Measurements from ENCODE around the gene RCAN1.

DNA sequence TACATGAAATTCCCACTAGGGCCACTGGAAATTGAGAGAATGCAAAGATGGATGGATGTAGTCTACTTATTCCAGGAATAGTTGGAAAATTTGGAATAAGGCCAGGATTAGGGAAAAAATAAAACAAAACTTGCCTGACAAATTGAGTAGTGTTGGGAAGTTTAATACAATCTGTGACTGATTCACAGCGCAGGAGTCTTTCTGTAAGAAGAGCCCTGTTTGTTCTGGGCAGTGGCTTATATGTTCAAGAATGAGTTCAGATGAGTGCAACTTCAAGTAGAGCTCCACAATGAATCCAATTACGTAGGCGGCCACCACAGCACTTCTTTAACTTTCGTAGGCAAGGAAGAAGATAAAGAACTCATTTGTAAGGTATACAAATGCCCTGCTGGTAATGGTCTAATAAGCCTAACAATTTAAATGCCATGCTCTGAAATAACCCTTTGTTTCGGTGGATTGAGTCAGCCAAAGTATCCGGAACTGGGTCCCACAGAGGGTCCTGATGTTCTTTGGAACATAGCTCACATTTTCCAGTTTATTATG, 55.8 kb downstream of the RCAN1 start:
- TF ChIP-seq, protein P1, sequence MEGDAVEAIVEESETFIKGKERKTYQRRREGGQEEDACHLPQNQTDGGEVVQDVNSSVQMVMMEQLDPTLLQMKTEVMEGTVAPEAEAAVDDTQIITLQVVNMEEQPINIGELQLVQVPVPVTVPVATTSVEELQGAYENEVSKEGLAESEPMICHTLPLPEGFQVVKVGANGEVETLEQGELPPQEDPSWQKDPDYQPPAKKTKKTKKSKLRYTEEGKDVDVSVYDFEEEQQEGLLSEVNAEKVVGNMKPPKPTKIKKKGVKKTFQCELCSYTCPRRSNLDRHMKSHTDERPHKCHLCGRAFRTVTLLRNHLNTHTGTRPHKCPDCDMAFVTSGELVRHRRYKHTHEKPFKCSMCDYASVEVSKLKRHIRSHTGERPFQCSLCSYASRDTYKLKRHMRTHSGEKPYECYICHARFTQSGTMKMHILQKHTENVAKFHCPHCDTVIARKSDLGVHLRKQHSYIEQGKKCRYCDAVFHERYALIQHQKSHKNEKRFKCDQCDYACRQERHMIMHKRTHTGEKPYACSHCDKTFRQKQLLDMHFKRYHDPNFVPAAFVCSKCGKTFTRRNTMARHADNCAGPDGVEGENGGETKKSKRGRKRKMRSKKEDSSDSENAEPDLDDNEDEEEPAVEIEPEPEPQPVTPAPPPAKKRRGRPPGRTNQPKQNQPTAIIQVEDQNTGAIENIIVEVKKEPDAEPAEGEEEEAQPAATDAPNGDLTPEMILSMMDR (IDR thresholded peaks at IDR 0.05), result no peak
- TF ChIP-seq POLR2AphosphoS5 (IDR thresholded peaks at IDR 0.05; ENCODE audit: low read depth, low read length) (no peak), SIN3A (IDR thresholded peaks at IDR 0.05; ENCODE audit: borderline replicate concordance, insufficient read depth, low read depth, low read length) (no peak)
